ENCODE data around the gene OTX2. TPM values are rescaled to one million over a fixed set of nuclear protein-coding genes. Genes with fewer than 3 reads are reported as not detected.

Gene OTX2
- total RNA-seq, 1 donor from 2014 or later, result not detected

- TF ChIP-seq CTCF (IDR thresholded peaks at IDR 0.05; ENCODE audit: insufficient read depth, low read length, poor library complexity, severe bottlenecking), result no peak
- no peaks in the 10 kb centered on the region for H3K36me3 ChIP-seq (ENCODE audit: control insufficient read depth, insufficient read depth, low read length)
- DNase-seq (ENCODE audit: low read depth), result no peak
- H3K27me3 ChIP-seq (ENCODE audit: control insufficient read depth, insufficient read depth, low read length), result no peaks in the 10 kb centered on the region
- no peak overlapping the region for H3K4me3 ChIP-seq (ENCODE audit: low read depth, low read length)
These were observed 55.4 kb downstream of the OTX2 start for GRCh38 chr14:56754921-56755320.

- no peak overlapping the region for H3K4me3 ChIP-seq (ENCODE audit: low read depth, low read length)
- DNase-seq (ENCODE audit: low read depth), result no peak
- no peaks in the 10 kb centered on the region for H3K27me3 ChIP-seq (ENCODE audit: control insufficient read depth, insufficient read depth, low read length)
- no peak for TF ChIP-seq CTCF (IDR thresholded peaks at IDR 0.05; ENCODE audit: insufficient read depth, low read length, poor library complexity, severe bottlenecking)
- H3K36me3 ChIP-seq (ENCODE audit: control insufficient read depth, insufficient read depth, low read length), result no peaks in the 10 kb centered on the region
These were observed 56.9 kb downstream of the OTX2 start for GRCh38 chr14:56753396-56753795.

- H3K4me3 ChIP-seq (ENCODE audit: low read depth, low read length), result no peak overlapping the region
- no peaks in the 10 kb centered on the region for H3K27me3 ChIP-seq (ENCODE audit: control insufficient read depth, insufficient read depth, low read length)
- no peak for TF ChIP-seq CTCF (IDR thresholded peaks at IDR 0.05; ENCODE audit: insufficient read depth, low read length, poor library complexity, severe bottlenecking)
- no peaks in the 10 kb centered on the region for H3K36me3 ChIP-seq (ENCODE audit: control insufficient read depth, insufficient read depth, low read length)
- DNase-seq (ENCODE audit: low read depth), result no peak
These were observed 57.9 kb downstream of the OTX2 start for GRCh38 chr14:56752428-56752827.

GRCh38 chr14:56751471-56751870, 58.8 kb downstream of the OTX2 start:
- TF ChIP-seq CTCF (IDR thresholded peaks at IDR 0.05; ENCODE audit: insufficient read depth, low read length, poor library complexity, severe bottlenecking), result no peak
- H3K27me3 ChIP-seq (ENCODE audit: control insufficient read depth, insufficient read depth, low read length), result no peaks in the 10 kb centered on the region
- no peaks in the 10 kb centered on the region for H3K36me3 ChIP-seq (ENCODE audit: control insufficient read depth, insufficient read depth, low read length)
- DNase-seq (ENCODE audit: low read depth), result no peak
- H3K4me3 ChIP-seq (ENCODE audit: low read depth, low read length), result no peak overlapping the region

Other genes with a start within 250 kb of the OTX2 start
- gene TMEM260, start 230.7 kb downstream of the OTX2 start, total RNA-seq, result 14.8 and 16.5 TPM in 2 replicates